Suprapubic skin (tissue), 4 donors: Measurements from ENCODE around the gene GANC. TPM values are rescaled to one million over a fixed set of nuclear protein-coding genes. Genes with fewer than 3 reads are reported as not detected.
"Not testable (repeated sequence)": the region's sequence is repeated elsewhere in the genome, so short reads cannot be mapped to it uniquely, and the experiment has no call there.

ENCODE experiments used
- DNase-seq, 2 donors: peaks; one replicate each; pipeline ENCODE4 v3.0.0-alpha.2; 2019; ENCODE audit warnings: low spot score in 2 of 2
- H3K27ac ChIP-seq: fragments of 200-600 bp; sonication (generic); one replicate; pipeline ENCODE4 v1.5.1; 2019
- H3K27me3 ChIP-seq: fragments of 200-600 bp; sonication (generic); one replicate; pipeline ENCODE4 v1.5.1; 2019
- H3K36me3 ChIP-seq: fragments of 200-600 bp; sonication (generic); one replicate; pipeline ENCODE4 v1.5.1; 2019
- H3K4me1 ChIP-seq: fragments of 200-600 bp; sonication (generic); one replicate; pipeline ENCODE4 v1.5.1; 2019
- H3K4me3 ChIP-seq: fragments of 200-600 bp; sonication (generic); one replicate; pipeline ENCODE4 v1.5.1; 2019; ENCODE audit warnings: mild to moderate bottlenecking
- H3K9me3 ChIP-seq: fragments of 200-600 bp; sonication (generic); one replicate; pipeline ENCODE4 v1.5.1; 2019
- EP300 ChIP-seq: sonication (generic); formaldehyde crosslinking; IDR thresholded peaks from one replicate; pipeline ENCODE4 v1.6.1; 2017; ENCODE audit warnings: antibody characterized with exemption
- POLR2A ChIP-seq, 2 donors: fragments of 450-650 bp; IDR thresholded peaks; one replicate each; pipeline ENCODE4 v1.6.1; 2017; ENCODE audit warnings: antibody characterized with exemption in 2 of 2, mild to moderate bottlenecking in 2 of 2, moderate library complexity in 2 of 2
- POLR2AphosphoS5 ChIP-seq, 3 donors: sonication (generic); formaldehyde crosslinking; IDR thresholded peaks; one replicate each; pipeline ENCODE4 v1.6.1; 2017; ENCODE audit warnings: antibody characterized with exemption in 3 of 3
- WGBS: methylation state at CpG from one replicate; pipeline ENCODE4 v1.1.5; 2018; 5-methylcytosine and 5-hydroxymethylcytosine counted together
- total RNA-seq, 4 donors: library from RNA; depleted of rRNA; stranded (reverse); fragments of >200 nt; gene quantifications; one replicate each; pipeline ENCODE4 v1.1.0, GENCODE V29; 2016
- TF ChIP-seq, protein P1 (sequence below), 2 donors: fragments of 200-600 bp in 1 of 2; fragments of 450-650 bp in 1 of 2; sonication (generic) in 1 of 2; IDR thresholded peaks; one replicate each; pipeline ENCODE4 v1.5.1; 2016 to 2019; ENCODE audit warnings: antibody characterized with exemption in 2 of 2, mild to moderate bottlenecking in 1 of 2, moderate library complexity in 1 of 2

The GANC gene
- total RNA-seq, 4 donors from 2014 or later, result 23.0 to 47.7 (median 30.4) TPM

DNA sequence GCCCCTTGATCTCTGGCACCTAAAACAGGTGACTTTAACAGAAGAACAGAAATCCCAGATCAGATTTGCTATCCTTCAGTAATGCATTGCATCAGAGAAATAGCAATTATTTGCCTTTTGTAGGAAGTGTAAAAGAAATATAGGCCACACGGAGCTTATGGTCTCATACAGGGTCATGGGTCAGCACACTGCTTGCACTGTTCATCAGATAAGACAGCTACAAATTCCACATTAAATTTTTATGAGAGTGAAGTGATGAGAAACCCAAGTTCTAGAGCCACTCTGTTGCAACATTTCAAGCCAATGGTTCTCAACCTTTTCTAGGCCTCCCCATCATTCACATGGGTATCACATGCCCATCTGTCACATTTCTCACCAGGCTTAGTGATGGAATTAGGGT is 33.7 kb downstream of the GANC start:
- Histone ChIP-seq H3K27me3 (no peaks in the 10 kb centered on the region), H3K36me3 (peaks cover 49% of the 10 kb centered on the region), H3K27ac (no peak overlapping the region), H3K4me1 (no peaks in the 10 kb centered on the region), H3K4me3 (no peak overlapping the region), H3K9me3 (no peaks in the 10 kb centered on the region)
- TF ChIP-seq POLR2A (IDR thresholded peaks at IDR 0.05) (no peak), EP300 (no peak), POLR2AphosphoS5 (IDR thresholded peaks at IDR 0.05) (no peak)
- TF ChIP-seq, protein P1, sequence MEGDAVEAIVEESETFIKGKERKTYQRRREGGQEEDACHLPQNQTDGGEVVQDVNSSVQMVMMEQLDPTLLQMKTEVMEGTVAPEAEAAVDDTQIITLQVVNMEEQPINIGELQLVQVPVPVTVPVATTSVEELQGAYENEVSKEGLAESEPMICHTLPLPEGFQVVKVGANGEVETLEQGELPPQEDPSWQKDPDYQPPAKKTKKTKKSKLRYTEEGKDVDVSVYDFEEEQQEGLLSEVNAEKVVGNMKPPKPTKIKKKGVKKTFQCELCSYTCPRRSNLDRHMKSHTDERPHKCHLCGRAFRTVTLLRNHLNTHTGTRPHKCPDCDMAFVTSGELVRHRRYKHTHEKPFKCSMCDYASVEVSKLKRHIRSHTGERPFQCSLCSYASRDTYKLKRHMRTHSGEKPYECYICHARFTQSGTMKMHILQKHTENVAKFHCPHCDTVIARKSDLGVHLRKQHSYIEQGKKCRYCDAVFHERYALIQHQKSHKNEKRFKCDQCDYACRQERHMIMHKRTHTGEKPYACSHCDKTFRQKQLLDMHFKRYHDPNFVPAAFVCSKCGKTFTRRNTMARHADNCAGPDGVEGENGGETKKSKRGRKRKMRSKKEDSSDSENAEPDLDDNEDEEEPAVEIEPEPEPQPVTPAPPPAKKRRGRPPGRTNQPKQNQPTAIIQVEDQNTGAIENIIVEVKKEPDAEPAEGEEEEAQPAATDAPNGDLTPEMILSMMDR (IDR thresholded peaks at IDR 0.05), result no peak
- no peak for DNase-seq
- WGBS, result 80% methylated on average over 1 of the region's 1 CpG

DNA sequence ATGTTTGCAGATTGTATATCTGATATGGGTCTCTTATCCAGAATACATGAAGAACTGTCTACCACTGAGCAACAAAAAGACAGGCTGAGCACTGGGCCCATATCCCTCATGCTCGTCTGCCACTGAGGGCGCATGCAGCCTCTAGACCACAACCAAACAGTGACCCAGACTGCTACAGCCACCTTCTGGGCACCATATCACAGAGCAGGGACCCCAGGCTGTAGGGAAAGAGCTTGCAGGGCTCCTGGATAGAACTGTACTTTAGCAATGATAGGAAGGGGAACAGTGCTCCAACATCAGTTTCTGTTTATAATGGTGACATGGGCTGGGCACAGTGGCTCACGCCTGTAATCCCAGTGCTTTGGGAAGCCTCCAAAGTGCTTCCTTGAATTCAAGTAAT is 40.5 kb downstream of the GANC start:
- no peak overlapping the region for H3K27ac ChIP-seq
- no peak for DNase-seq
- no peak overlapping the region for H3K4me3 ChIP-seq
- H3K36me3 ChIP-seq, result peaks cover 49% of the 10 kb centered on the region
- no peaks in the 10 kb centered on the region for H3K4me1 ChIP-seq
- no peak for TF ChIP-seq EP300
- TF ChIP-seq, protein P1 (IDR thresholded peaks at IDR 0.05), result no peak
- no peak for TF ChIP-seq POLR2A (IDR thresholded peaks at IDR 0.05)
- H3K27me3 ChIP-seq, result no peaks in the 10 kb centered on the region
- 38% methylated on average over 3 of the region's 3 CpGs for WGBS
- no peaks in the 10 kb centered on the region for H3K9me3 ChIP-seq

DNA sequence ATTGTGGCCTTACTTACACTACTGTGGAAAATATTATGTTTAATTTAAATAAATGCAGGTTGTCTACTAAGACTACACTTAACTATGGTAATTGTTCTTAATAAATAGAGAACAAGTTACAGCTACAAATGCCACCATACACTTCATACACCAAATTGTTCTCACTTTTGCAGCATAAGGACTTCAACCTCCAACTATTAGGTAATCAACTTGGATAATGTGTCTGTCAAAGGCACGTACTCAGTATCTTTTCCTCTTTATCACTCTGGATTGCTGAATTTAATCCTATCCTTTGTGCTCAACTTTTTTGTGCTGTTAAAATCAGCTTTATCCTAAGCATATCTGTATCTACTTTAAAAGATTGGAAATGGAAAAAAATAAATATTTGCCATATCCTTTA is 41.8 kb downstream of the GANC start:
- DNase-seq, result no peak
- TF ChIP-seq, protein P1 (IDR thresholded peaks at IDR 0.05), result no peak
- TF ChIP-seq POLR2AphosphoS5 (IDR thresholded peaks at IDR 0.05), result no peak
- no peak for TF ChIP-seq EP300
- no peak for TF ChIP-seq POLR2A (IDR thresholded peaks at IDR 0.05)
- Histone ChIP-seq H3K27me3 (no peaks in the 10 kb centered on the region), H3K27ac (no peak overlapping the region), H3K36me3 (peaks cover 37% of the 10 kb centered on the region), H3K4me1 (no peaks in the 10 kb centered on the region), H3K9me3 (no peaks in the 10 kb centered on the region), H3K4me3 (no peak overlapping the region)
- 93% methylated on average over 1 of the region's 1 CpG for WGBS

DNA sequence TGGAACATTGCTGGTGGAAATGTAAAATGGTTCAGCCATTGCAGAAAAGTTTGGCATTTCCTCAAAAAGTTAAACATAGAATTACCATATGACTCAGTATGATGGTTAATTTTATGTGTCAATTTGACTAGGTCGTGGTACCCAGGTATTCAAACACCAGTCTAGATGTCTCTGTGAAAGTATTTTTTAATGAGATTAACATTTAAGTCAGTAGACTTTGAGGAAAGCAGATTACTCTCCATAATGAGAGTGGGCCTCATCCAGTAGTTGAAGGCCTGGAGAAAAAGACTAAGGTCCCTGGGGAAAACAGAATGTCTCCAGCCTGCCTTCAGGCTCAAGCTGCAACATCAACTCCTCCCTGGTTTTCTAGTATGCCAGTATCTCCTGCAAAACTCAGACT is 42.5 kb downstream of the GANC start:
- H3K36me3 ChIP-seq, result peaks cover 30% of the 10 kb centered on the region
- no peak overlapping the region for H3K27ac ChIP-seq
- TF ChIP-seq POLR2A (IDR thresholded peaks at IDR 0.05), result no peak
- no peak for TF ChIP-seq EP300
- TF ChIP-seq, protein P1 (IDR thresholded peaks at IDR 0.05), result no peak
- H3K4me1 ChIP-seq, result no peaks in the 10 kb centered on the region
- no peaks in the 10 kb centered on the region for H3K9me3 ChIP-seq
- H3K4me3 ChIP-seq, result no peak overlapping the region
- H3K27me3 ChIP-seq, result no peaks in the 10 kb centered on the region
- no peak for DNase-seq
- WGBS, result 55% methylated on average over 1 of the region's 1 CpG

DNA sequence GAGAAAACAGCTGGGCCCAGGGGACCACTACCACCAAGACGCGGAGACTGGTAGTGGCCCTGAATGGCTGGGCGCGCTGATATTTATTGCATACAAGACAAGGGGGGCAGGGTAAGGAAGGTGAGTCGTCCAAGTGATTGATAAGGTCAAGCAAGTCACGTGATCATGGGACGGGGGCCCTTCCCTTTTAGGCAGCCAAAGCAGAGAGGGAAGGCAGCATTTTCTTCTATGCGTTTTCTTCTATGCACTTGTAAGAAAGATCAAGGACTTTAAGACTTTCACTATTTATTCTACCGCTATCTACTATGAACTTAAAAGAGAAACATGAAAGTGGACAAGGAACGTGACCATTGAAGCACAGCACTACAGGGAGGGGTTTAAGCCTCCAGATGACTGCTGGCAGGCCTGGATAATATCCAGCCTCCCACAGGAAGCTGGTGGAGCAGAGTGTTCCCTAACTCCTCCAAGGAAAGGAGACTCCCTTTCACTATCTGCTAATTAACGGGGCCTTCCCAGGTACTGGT is 43.3 kb downstream of the GANC start:
- not testable (repeated sequence) for H3K9me3 ChIP-seq, H3K27ac ChIP-seq, H3K4me1 ChIP-seq, DNase-seq, H3K4me3 ChIP-seq, H3K27me3 ChIP-seq
- 61% methylated on average over 11 of the region's 11 CpGs for WGBS
- H3K36me3 ChIP-seq, result peaks cover 26% of the 10 kb centered on the region

DNA sequence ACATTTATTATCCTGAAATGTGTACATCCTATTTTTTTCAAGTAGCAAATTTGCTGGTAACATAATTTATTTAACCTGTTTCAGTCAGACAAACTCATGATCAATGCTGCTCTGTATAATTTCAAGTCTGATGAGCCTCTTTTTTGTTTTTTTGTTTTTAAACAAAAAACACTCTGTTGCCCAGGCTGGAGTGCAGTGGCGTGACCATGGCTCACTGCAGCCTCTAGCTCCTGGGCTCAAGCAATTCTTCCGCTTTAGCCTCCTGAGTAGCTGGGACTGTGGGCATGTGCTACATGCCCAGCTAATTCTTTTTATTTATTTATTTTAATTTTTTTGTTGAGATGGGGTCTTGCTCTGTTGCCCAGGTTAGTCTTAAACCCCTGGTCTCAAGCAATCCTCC is 46.2 kb downstream of the GANC start:
- WGBS, result 98% methylated on average over 2 of the region's 2 CpGs
- TF ChIP-seq EP300, result no peak
- no peak for TF ChIP-seq POLR2A (IDR thresholded peaks at IDR 0.05)
- TF ChIP-seq POLR2AphosphoS5 (IDR thresholded peaks at IDR 0.05), result no peak
- TF ChIP-seq, protein P1 (IDR thresholded peaks at IDR 0.05), result no peak
- H3K36me3 ChIP-seq, result peaks cover 31% of the 10 kb centered on the region
- no peaks in the 10 kb centered on the region for H3K27me3 ChIP-seq
- H3K4me1 ChIP-seq, result no peaks in the 10 kb centered on the region
- H3K9me3 ChIP-seq, result no peaks in the 10 kb centered on the region
- H3K27ac ChIP-seq, result no peak overlapping the region
- H3K4me3 ChIP-seq, result no peak overlapping the region
- DNase-seq, result no peak
